LoVo (cell line): ENCODE measurements around the gene ZNF544.
"Not testable (repeated sequence)": the region's sequence is repeated elsewhere in the genome, so short reads cannot be mapped to it uniquely, and the experiment has no call there.

Experiments
- DNase-seq: peaks from one replicate; pipeline ENCODE4 v3.0.0-alpha.2; 2016; ENCODE audit warnings: low spot score

ZNF544 gene

DNA sequence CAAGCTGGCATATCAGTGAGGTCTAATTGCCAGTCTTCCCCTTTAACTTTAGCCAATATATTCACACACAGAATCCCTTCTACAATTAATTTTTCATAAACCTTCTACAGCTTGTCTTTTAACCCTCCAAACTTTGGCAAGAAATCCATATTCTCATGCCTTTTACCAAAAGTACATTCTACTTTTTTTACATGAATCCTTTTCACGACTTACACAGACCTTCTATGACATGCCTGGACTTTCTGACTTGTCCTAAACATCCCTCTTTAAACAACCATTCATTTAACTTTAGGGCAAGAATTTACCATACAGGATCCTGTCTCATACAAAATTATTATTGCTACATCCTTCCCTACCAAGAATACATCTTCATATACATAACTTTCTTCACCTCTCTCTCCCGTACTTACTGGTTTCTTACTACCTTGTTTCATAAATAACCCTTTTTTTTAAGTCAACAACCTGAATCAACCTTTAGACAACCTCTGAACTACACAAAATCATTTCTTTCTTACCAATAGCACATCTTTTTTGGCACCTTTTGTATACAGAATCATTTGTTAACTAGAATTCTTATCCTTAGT is 23.5 kb downstream of the ZNF544 start:
- no peak for DNase-seq

DNA sequence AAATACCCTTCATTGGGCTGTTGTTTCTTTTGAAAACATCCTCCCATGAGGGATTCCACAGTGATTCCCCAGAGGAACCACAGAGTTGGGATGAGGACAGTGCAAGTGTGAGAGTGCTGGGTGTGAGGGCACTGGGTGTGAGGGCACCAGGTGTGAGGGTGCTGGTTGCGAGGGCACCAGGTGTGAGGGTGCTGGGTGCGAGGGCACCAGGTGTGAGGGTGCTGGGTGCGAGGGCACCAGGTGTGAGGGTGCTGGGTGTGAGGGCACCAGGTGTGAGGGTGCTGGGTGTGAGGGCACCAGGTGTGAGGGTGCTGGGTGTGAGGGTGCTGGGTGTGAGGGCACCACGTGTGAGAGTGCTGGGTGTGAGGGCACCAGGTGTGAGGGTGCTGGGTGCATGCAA is 29.5 kb downstream of the ZNF544 start:
- not testable (repeated sequence) for DNase-seq

- no peak for DNase-seq
These were observed 32.9 kb downstream of the ZNF544 start for GRCh38 chr19:58261600-58261967.

DNA sequence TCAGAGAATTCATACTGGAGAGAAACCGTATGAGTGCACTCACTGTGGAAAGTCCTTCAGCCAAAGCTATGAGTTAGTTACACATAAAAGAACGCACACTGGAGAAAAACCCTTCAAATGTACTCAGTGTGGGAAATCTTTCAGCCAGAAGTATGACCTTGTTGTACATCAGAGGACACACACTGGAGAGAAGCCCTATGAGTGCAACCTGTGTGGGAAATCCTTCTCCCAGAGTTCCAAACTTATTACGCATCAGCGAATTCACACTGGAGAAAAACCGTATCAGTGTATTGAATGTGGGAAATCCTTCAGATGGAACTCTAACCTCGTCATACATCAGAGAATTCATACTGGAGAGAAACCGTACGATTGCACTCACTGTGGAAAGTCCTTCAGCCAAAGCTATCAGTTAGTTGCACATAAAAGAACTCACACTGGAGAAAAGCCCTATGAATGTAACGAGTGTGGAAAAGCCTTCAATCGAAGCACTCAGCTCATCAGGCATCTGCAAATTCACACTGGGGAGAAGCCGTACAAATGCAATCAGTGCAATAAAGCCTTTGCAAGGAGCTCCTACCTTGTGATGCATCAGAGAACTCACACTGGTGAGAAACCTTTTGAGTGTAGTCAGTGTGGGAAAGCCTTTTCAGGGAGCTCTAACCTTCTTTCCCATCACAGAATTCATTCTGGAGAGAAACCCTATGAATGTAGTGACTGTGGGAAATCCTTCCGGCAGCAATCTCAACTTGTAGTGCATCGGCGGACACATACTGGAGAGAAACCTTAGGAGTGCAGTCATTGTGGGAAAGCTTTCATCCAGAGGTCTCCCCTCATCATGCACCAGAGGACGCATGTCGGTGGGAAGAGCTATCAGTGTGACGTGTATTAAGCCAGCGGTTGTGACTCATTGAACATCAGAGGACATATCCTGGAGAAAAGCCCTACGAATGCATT is 33.5 kb downstream of the ZNF544 start:
- DNase-seq = no peak

DNA sequence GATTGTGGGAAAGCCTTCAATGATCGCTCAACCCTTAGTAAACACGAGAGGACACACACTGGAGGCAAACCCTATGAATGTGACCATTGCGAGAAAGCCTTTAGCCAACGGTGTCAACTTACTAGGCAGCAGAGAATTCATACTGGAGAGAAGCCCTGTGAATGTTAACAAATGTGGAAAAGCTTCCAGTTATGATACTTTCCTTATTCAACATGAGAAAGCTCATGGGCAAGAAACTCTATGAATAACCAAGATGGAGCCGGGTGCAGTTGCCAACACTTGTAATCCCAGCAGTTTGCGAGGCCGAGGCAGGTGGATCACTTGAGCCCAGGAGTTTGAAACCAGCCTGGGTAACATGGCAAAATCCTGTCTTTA is 34.2 kb downstream of the ZNF544 start:
- DNase-seq = no peak

DNA sequence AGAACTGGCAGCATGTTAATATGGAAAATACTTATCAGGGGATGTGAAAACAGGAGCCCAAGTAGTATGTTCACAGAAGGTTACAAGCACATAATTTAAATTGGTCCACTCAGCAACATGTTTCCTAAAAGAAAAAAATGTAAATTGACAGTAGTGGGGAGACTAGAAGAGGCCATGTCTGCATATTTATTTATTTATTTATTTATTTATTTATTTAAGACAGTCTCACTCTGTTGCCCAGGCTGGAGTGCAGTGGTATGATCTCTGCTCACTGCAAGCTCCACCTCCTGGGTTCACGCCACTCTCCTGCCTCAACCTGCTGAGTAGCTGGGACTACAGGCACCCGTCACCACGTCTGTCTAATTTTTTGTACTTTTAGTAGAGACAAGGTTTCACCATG is 36.4 kb downstream of the ZNF544 start:
- no peak for DNase-seq

DNA sequence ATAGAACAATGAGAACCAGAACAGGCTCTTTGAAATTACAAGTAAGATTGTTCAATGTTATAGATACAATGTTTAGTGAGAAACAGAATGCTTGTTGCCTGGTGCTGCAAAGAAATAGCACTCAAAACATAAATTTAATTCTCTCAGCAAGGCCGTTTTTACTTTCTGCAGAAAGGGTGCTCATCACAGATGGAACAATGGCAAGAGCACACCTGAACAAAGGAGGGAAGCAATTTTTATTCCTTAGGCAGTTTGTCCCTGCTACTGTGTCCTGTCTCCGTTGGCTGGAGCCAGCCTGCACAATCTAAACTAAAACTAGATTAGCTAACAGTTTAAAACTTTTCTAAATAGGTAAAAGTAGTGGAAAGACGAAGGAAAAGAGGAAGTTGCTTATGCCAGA is 39.6 kb downstream of the ZNF544 start:
- no peak for DNase-seq

DNA sequence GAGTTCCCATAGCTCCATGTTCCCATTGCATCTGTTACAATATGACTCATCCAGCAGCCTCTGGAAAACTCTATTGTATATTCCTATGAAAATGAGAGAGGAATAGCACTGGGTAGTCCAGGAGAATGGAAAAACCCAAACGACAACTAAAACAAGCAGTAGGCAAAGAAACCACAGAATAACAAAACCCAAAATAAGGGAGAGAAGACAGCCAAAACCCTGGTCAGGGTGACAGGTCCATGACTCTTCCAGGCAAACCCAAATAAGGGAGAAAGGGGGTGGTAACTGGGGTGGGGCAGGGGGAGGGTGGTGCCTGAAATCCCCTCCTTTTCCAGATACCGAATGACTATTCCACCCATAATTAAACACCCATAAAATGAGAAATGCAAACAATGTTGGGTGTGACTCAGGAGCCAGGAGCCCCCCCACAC is 46.1 kb downstream of the ZNF544 start:
- DNase-seq = peak; percentile 58

DNA sequence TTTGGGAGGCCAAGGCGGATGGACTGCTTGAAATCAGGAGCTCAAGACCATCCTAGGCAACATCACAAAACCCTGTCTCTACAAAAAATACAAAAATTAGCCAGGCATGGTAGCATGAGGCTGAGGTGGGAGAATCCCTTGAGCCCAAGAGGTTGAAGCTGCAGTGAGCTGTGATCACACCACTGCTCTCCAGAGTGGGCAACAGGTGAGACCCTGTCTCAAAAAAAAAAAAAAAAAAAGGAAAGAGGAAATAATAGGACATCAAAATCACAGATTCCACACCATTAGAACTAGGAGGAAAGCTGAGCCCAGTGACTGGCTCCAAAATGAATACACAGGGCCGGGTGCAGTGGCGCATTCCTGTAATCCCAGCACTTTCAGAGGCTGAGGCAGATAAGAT is 46.9 kb downstream of the ZNF544 start:
- no peak for DNase-seq

- DNase-seq = no peak
These were observed 48.5 kb downstream of the ZNF544 start for GRCh38 chr19:58277197-58277596.

DNA sequence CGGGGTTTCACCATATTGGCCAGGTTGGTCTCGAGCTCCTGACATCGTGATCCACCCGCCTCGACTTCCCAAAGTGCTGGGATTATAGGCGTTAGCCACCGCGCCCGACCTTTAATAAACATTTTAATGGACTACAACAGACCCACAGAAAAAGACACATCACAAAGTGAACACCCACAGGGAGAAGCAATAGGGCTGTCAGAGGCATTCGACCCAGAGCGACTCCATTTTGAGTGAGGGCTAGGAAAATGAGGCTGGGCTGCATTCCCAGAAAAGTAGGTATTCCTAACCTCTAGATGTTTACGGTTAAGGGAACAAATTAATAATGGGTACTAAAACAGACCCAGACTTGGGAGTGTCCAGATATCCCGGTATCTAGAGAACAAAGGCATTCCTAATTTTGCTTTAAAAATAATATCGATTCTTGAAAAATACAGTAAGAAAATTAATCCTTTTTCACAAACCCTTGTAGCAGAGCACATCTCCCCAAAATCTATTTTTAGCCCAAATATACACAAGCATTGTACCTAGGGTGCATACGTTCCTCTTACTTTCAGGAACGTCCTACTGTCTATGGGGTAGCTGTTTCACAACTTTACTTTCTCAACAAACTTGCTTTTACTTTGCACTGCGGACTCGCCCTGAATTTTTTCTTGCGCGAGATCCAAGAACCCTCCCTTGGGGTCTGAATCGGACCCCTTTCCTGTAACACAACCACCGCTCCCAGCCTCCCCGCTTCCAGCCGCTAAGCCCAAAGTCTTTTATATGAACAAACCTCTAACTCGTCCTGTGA is 49.2 kb downstream of the ZNF544 start:
- DNase-seq = no peak

DNA sequence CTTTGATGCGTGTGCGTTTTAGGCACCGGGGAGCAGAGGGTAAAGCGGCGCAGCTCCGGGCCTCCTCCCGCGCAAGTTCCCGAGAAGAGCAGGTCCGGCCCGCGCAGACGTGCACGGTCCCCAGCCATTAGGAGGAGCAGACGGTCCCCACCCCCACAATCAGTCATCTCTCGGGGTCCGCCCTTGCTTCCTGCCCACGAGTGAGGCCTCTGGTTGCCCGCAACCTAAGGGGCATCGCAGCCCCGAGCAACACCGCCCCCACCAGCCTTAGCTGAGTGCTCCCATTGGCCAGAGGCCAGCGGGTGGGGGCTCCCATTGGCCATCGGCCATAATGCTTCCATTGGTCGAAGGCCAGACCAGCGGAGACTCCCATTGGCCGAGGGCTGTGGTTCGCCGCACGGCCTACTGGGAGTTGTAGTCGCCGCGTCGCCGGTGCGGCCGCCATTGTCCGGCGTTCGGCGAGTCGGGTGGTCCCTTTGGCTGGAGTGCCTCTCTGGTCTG is 49.9 kb downstream of the ZNF544 start, which contains the start of gene ZNF8:
Gene ZNF8, plus strand, starts transcription at position 415 of the 501 bp plus-strand sequence. CDS start 127 bp downstream, outside the sequence.
- DNase-seq = peak; percentile 98

GRCh38 chr19:58279042-58279924 is 50.6 kb downstream of the ZNF544 start:
- DNase-seq = peak; percentile 49

- no peak for DNase-seq
These were observed 51.2 kb downstream of the ZNF544 start for GRCh38 chr19:58279925-58280316.

- no peak for DNase-seq
These were observed 55.5 kb downstream of the ZNF544 start for GRCh38 chr19:58284199-58284598.

DNA sequence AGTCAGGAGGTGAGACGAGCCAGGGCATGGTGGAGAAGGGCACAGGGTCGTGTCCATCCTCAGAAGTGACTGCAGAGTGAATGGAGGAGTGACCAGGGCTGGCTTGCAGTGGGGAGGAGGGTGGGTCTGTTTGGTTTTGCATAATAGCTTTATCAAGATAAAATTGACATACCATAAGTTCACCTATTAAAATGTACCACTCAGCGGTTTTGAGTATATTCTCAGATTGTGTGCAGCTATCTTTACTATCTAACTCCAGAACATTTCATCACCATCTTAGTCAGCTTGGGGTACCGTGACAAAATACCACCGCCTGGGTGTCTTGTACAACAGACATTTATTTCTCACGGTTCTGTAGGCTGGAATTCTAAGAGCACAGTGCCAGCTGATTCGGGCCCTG is 63.2 kb downstream of the ZNF544 start:
- DNase-seq = no peak

DNA sequence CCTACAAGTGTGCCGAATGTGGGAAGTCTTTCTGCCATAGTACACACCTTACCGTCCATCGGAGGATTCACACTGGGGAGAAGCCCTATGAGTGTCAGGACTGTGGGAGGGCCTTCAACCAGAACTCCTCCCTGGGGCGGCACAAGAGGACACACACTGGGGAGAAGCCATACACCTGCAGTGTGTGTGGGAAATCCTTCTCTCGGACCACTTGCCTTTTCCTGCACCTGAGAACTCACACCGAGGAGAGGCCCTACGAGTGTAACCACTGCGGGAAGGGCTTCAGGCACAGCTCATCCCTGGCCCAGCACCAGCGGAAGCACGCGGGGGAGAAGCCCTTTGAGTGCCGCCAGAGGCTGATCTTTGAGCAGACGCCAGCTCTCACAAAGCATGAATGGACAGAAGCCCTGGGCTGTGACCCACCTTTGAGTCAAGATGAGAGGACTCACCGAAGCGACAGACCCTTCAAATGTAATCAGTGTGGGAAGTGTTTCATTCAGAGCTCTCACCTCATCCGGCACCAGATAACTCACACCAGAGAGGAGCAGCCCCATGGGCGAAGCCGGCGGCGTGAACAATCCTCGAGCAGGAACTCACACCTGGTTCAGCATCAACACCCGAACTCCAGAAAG is 66.1 kb downstream of the ZNF544 start:
- DNase-seq = no peak

GRCh38 chr19:58296104-58296503 is 67.4 kb downstream of the ZNF544 start:
- DNase-seq = no peak

- DNase-seq = no peak
These were observed 71.9 kb downstream of the ZNF544 start for GRCh38 chr19:58300620-58301019.

DNA sequence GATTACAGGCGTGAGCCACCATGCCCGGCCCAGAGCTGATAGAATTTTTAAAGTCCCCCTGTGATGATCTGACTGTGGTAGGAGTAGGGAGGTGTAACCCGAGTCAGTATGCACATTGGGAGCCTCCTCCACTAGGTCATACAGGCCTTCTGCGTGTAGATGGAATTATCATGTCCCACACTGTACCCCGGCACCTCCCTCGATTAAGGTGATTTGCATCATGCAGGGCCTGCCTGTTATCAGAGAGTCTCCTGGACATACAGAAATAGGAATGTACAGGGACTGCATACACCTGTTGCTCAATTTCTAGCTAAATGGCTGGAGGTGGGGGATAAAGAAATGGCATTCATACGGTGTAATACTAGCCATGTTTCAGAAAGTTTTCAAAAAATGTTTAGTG is 75.5 kb downstream of the ZNF544 start:
- no peak for DNase-seq

DNA sequence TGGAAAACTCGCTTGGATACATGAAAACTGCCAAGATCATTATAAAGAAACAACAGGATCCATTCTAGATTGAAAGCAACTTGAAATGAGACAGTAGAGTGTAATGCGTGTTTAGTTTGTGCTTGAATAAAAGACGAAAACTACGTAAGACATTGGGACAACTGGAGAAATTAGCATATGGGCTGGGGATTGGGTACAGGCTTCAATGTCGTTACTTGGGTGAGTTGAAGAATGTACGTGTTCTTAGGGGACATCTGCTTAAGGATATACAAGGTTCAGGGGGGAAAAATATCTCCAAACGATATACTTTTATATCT is 76.0 kb downstream of the ZNF544 start:
- DNase-seq = no peak
